K562 (cell line): Measurements from ENCODE around the gene NUSAP1. TPM values are rescaled to one million over a fixed set of nuclear protein-coding genes. Genes with fewer than 3 reads are reported as not detected.
A peak's percentile ranks its signal among the peaks of the same experiment; 100 is the strongest.

Experiments
- C11orf30 ChIP-seq: fragments of 450-650 bp; IDR thresholded peaks from 2 replicates; pipeline ENCODE4 v1.6.1; 2016; ENCODE audit warnings: low read depth, mild to moderate bottlenecking
- ESRRA ChIP-seq: fragments of 450-650 bp; IDR thresholded peaks from 2 replicates; pipeline ENCODE4 v1.6.1; 2014; ENCODE audit warnings: low read depth, mild to moderate bottlenecking, moderate library complexity, borderline replicate concordance
- GATA2 ChIP-seq: sonication (generic); formaldehyde crosslinking; IDR thresholded peaks from 2 replicates; pipeline ENCODE4 v1.4.0; 2020; ENCODE audit warnings: mild to moderate bottlenecking, missing genetic modification reagents
- HMG20B ChIP-seq: fragments of 250-450 bp; sonication (Bioruptor Pico); IDR thresholded peaks from 2 replicates; pipeline ENCODE4 v1.5.0; 2021; ENCODE audit warnings: mild to moderate bottlenecking
- MAFG ChIP-seq: fragments of 450-650 bp; conservative IDR thresholded peaks from 2 replicates; pipeline ENCODE4 v1.6.1; 2016; ENCODE audit warnings: missing genetic modification characterization, missing compliant biosample characterization
- NFE2 ChIP-seq: IDR thresholded peaks from 2 replicates; pipeline ENCODE4 v1.6.1; 2014; ENCODE audit warnings: antibody characterized with exemption, low read depth
- NR2C1 ChIP-seq, 2 experiments: fragments of 450-650 bp; IDR thresholded peaks; 2 replicates each; pipeline ENCODE4 v1.6.1; 2017; ENCODE audit warnings: mild to moderate bottlenecking in 2 of 2, antibody characterized with exemption in 1 of 2, inconsistent platforms in 1 of 2, missing compliant biosample characterization in 1 of 2, missing genetic modification characterization in 1 of 2
- POLR2AphosphoS5 ChIP-seq: IDR thresholded peaks from 2 replicates; pipeline ENCODE4 v1.6.1; 2011; ENCODE audit warnings: mild to moderate bottlenecking, low read depth, low read length, moderate library complexity; ENCODE audit not compliant: control insufficient read depth, insufficient read depth
- RB1 ChIP-seq: fragments of 450-650 bp; IDR thresholded peaks from 2 replicates; pipeline ENCODE4 v1.6.1; 2017; ENCODE audit warnings: low read depth, mild to moderate bottlenecking
- SMARCA4 ChIP-seq: fragments of 450-650 bp; IDR thresholded peaks from 2 replicates; pipeline ENCODE4 v1.6.1; 2016
- TAF1 ChIP-seq: IDR thresholded peaks from 2 replicates; pipeline ENCODE4 v1.6.1; 2011; ENCODE audit warnings: mild to moderate bottlenecking, low read length, moderate library complexity; ENCODE audit not compliant: insufficient read depth, control insufficient read depth, severe bottlenecking; ENCODE audit errors: extremely low read depth
- TCF7 ChIP-seq: sonication (generic); IDR thresholded peaks from 2 replicates; pipeline ENCODE4 v1.6.1; 2016; ENCODE audit warnings: antibody characterized with exemption, borderline replicate concordance
- ZNF217 ChIP-seq: sonication (generic); formaldehyde crosslinking; IDR thresholded peaks from 2 replicates; pipeline ENCODE4 v1.8.0; 2022; ENCODE audit warnings: mild to moderate bottlenecking, missing genetic modification reagents
- ZNF253 ChIP-seq: fragments of 250-450 bp; sonication (Bioruptor Pico); conservative IDR thresholded peaks from 2 replicates; pipeline ENCODE4 v1.6.1; 2021; ENCODE audit warnings: mild to moderate bottlenecking
- ZNF3 ChIP-seq: fragments of 250-450 bp; sonication (Bioruptor Pico); IDR thresholded peaks from 2 replicates; pipeline ENCODE4 v1.5.0; 2021; ENCODE audit warnings: mild to moderate bottlenecking, moderate library complexity
- ZNF384 ChIP-seq: IDR thresholded peaks from 2 replicates; pipeline ENCODE4 v1.6.1; 2012; ENCODE audit warnings: low read depth, low read length, improper control_type of control experiment
- ZNF431 ChIP-seq: sonication (generic); formaldehyde crosslinking; IDR thresholded peaks from 2 replicates; pipeline ENCODE4 v1.8.0; 2022; ENCODE audit warnings: mild to moderate bottlenecking, missing genetic modification reagents
- ZNF592 ChIP-seq: fragments of 450-650 bp; IDR thresholded peaks from 2 replicates; pipeline ENCODE4 v1.6.1; 2017; ENCODE audit warnings: antibody characterized with exemption, mild to moderate bottlenecking
- polyA plus RNA-seq, 8 experiments: library from polyadenylated mRNA; depleted of rRNA in 4 of 8; stranded (reverse) in 5 of 8; unstranded in 3 of 8; fragments of >200 nt; fragmentation: Nextera tagmentation in 2 of 8; fragmentation: Illumina TruSeq in 1 of 8; extraction: Ambion mirVana in 2 of 8; extraction: Trizol in 1 of 8; gene quantifications; 2 replicates each; pipeline versions ENCODE4 v1.2.1 to v1.2.3, GENCODE V29; 2011 to 2014; ENCODE audit warnings: inconsistent platforms in 1 of 8, missing spikeins in 1 of 8
- total RNA-seq, 7 experiments: library from RNA; depleted of rRNA in 6 of 7; stranded (reverse); fragments of >200 nt in 6 of 7; fragmentation: Illumina TruSeq in 2 of 7; extraction: Trizol in 2 of 7; gene quantifications; 2 replicates each; pipeline versions ENCODE4 v1.2.1 to v1.2.3, GENCODE V29; 2011 to 2021; ENCODE audit warnings: low replicate concordance in 1 of 7
- TF ChIP-seq, protein P1 (sequence below): fragments of 450-650 bp; formaldehyde crosslinking; IDR thresholded peaks from 2 replicates; pipeline ENCODE4 v1.4.0; 2020; ENCODE audit warnings: mild to moderate bottlenecking, moderate library complexity
- TF ChIP-seq, protein P2 (sequence below): fragments of 450-650 bp; IDR thresholded peaks from 2 replicates; pipeline ENCODE4 v1.6.1; 2016; ENCODE audit warnings: borderline replicate concordance

NUSAP1 gene
- total and polyA plus RNA-seq, 9 of the 15 experiments (the other 6 are each of a cell fraction or from before 2014, with no cell fraction given) = 119 to 266 (median 227) TPM

- TF ChIP-seq ZNF592 = 0 out of 2 replicates have a peak, but pooled peaks have one; percentile 17
- no peak for TF ChIP-seq ZNF217 (CRISPR knock-in tag)
- TF ChIP-seq MAFG (tag) = peak; percentile 3; the same call in 1 of the 2 replicates
- peak; percentile 64; the same call in 1 of the 2 replicates for TF ChIP-seq GATA2 (CRISPR knock-in tag)
- peak; percentile 27; the same call in 1 of the 2 replicates for TF ChIP-seq NFE2
- 0 out of 2 replicates have a peak, but pooled peaks have one; percentile 59 for TF ChIP-seq SMARCA4
- peak; percentile 20; the same call in 1 of the 2 replicates for TF ChIP-seq POLR2AphosphoS5
- TF ChIP-seq ZNF3 = no peak
- no peak for TF ChIP-seq TCF7
- TF ChIP-seq, protein P1, sequence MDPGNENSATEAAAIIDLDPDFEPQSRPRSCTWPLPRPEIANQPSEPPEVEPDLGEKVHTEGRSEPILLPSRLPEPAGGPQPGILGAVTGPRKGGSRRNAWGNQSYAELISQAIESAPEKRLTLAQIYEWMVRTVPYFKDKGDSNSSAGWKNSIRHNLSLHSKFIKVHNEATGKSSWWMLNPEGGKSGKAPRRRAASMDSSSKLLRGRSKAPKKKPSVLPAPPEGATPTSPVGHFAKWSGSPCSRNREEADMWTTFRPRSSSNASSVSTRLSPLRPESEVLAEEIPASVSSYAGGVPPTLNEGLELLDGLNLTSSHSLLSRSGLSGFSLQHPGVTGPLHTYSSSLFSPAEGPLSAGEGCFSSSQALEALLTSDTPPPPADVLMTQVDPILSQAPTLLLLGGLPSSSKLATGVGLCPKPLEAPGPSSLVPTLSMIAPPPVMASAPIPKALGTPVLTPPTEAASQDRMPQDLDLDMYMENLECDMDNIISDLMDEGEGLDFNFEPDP (CRISPR knock-in tag) = no peak
- no peak for TF ChIP-seq RB1
- TF ChIP-seq, protein P2, sequence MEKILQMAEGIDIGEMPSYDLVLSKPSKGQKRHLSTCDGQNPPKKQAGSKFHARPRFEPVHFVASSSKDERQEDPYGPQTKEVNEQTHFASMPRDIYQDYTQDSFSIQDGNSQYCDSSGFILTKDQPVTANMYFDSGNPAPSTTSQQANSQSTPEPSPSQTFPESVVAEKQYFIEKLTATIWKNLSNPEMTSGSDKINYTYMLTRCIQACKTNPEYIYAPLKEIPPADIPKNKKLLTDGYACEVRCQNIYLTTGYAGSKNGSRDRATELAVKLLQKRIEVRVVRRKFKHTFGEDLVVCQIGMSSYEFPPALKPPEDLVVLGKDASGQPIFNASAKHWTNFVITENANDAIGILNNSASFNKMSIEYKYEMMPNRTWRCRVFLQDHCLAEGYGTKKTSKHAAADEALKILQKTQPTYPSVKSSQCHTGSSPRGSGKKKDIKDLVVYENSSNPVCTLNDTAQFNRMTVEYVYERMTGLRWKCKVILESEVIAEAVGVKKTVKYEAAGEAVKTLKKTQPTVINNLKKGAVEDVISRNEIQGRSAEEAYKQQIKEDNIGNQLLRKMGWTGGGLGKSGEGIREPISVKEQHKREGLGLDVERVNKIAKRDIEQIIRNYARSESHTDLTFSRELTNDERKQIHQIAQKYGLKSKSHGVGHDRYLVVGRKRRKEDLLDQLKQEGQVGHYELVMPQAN = no peak
- no peak for TF ChIP-seq HMG20B (CRISPR knock-in tag)
- no peak for TF ChIP-seq ZNF384
- TF ChIP-seq C11orf30 = 0 out of 2 replicates have a peak, but pooled peaks have one; percentile 5
- TF ChIP-seq ESRRA = peak; percentile 43
- TF ChIP-seq ZNF253 = no peak
- 0 out of 2 replicates have a peak, but pooled peaks have one; percentile 5 for TF ChIP-seq ZNF431 (CRISPR knock-in tag)
- TF ChIP-seq TAF1 = peak; percentile 20
- no peak for TF ChIP-seq NR2C1 (IDR thresholded peaks at IDR 0.05)
- TF ChIP-seq NR2C1 (tag; IDR thresholded peaks at IDR 0.05) = no peak
Measured at GRCh38 chr15:41284427-41285177, 48.1 kb upstream of the NUSAP1 start (continued).
